Effector CD4-positive, alpha-beta T cell (primary cell): ENCODE results near the gene HYAL4.
A peak's percentile ranks its signal among the peaks of the same experiment; 100 is the strongest.
"Not testable (repeated sequence)": the region's sequence is repeated elsewhere in the genome, so short reads cannot be mapped to it uniquely, and the experiment has no call there.

Source experiments
- DNase-seq: peaks from one replicate; pipeline ENCODE4 v3.0.0-alpha.2; 2020

The HYAL4 gene

DNA sequence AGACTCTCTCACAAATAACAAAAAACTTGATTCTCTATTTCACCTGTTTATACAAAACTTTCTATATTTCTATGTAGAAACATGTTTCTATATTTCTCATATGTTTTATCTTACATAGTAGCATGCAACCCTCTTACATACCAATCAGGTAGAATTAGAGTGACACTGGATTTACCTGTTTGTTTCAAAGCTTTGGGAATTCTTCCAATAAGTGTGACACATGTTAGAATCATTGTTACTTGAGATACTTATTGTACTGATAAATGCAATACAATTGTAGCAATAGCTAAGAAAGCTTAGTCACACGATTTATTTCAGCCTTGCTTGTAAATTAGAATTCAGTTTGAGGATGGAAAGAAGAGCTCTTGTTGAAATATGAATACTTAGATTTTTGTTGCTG lies 4.9 kb downstream of the HYAL4 start:
- DNase-seq, result no peak

GRCh38 chr7:123851404-123851803 lies 6.4 kb downstream of the HYAL4 start:
- DNase-seq, result not testable (repeated sequence)

DNA sequence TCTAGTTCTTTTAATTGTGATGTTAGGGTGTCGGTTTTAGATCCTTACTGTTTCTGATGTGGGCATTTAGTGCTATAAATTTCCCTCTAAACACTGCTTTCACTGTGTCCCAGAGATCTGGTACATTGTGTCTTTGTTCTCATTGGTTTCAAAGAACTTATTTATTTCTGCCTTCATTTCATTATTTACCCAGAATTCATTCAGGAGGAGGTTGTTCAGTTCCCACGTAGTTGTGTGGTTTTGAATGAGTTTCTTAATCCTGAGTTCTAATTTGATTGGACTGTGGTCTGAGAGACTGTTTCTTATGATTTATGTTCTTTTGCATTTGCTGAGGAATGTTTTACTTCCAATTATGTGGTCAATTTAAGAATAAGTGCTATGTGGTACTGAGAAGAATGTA lies 9.3 kb downstream of the HYAL4 start:
- DNase-seq, result not testable (repeated sequence)

DNA sequence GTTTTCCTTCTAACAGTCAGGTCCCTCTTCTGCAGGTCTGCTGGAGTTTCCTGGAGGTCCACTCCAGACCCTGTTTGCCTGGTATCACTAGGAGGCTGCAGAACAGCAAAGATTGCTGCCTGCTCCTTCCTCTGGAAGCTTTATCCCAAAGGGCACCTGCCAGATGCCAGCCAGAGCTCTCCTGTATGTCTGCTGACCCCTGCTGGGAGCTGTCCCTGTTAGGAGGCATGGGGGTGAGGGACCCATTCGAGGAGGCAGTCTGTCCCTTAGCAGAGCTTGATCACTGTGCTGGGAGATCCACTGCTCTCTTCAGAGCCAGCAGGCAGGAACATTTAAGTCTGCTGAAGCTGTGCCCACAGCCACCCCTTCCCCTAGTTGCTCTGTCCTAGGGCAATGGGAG lies 11.5 kb downstream of the HYAL4 start:
- DNase-seq, result not testable (repeated sequence)

DNA sequence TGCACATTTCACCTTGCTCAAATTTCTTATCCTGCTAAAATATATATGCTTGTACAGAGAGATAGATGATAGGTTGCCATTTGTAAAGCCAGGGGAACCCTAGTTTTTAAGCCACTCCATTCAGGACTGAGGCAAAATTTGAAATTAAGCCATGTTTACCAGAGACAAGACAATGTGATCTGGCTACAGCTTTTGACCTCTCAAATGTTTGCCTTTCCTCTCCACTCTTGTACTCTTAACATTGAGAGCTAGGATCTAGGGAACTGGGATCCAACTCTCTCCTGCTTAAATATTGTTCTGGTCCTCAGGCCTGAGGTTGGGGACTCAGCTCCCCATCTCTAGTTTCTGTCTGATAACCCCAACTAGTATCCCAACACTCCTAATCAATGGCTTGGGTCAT lies 15.9 kb downstream of the HYAL4 start:
- no peak for DNase-seq

GRCh38 chr7:123862775-123863174 lies 17.8 kb downstream of the HYAL4 start:
- no peak for DNase-seq

DNA sequence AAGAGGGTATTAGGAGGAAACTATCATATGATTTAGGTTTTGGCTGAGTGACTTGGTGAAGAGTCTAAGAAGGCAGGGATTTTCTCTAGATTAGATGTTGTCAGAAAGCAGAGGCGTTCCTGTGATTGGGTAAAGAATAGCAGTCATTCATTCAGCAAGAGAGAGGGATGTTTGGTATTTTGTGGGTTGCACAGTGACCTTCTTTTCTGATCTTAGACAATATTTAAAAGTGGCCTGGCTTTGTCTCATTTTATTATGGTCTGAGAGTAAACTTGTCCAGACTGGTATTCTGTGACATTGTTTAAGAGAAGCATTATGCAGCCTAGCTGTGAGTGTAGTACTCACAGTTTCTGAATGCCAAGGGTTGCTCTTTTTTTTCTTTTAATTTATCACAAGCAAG lies 18.5 kb downstream of the HYAL4 start:
- no peak for DNase-seq

GRCh38 chr7:123864012-123864411 lies 19.0 kb downstream of the HYAL4 start:
- no peak for DNase-seq

DNA sequence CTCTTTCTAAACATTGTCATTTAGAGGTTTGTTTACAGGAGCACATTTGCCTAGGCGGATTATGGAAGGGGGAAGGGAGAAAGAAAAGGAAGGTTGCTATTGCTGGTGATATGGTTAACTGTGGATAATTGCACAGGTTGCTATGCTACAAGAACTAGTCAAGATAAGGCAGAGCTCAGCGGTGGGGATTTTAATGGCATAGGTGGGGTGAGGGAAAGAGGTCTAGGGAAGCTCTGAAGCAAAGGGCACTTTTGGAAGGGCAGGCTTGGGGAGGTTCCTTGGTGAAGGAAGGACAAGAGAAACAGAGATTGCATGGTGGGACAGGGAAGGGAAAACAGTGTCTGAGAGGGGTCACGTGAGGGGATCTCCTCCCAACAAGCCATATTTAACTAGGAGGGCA lies 19.5 kb downstream of the HYAL4 start:
- no peak for DNase-seq

DNA sequence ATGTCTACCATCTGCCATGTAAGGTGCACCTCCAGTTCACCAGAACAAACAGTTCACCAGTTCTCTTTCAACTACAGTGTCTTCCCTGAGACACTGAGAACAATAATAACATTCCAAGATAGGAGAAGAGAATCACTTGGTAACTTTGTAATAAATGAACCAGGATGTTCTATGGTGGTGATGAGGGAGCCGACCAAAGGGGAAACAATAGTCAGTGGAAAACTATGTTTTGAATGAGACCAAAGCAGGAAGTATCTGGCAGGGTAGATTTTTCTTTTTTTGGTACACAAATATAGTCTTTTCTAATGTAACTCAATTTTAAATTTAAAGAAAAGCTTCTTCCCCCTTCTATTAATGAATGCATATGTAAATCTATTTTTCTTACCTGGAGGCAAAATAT lies 20.0 kb downstream of the HYAL4 start:
- no peak for DNase-seq

DNA sequence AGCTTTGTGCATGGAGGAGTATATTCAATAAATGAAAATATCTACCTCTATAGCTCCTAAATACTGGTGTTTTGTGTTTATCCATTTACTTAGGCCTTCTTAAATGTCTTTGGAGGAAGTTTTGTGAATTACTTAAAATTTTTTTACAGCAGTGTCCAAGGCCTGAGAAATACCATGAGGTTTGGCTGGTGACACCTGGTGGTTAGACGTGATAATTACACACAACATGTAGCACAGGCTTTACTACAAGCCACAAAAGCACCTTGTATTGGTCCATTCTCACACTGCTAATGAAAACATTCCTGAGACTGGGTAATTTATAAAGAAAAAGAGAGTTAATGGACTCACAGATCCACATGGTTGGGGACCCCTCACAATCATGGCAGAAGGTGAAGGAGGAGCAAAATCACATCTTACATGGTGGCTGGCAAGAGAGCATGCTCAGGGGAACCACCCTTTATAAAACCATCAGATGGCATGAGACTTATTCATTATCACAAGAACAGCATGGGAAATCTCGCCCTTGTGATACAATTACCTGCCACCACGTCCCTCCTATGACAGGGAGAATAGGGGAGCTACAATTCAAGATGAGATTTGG lies 20.6 kb downstream of the HYAL4 start:
- peak; percentile 20 for DNase-seq

GRCh38 chr7:123867225-123867624 lies 22.3 kb downstream of the HYAL4 start:
- no peak for DNase-seq

GRCh38 chr7:123871998-123872867 lies 27.3 kb downstream of the HYAL4 start:
- DNase-seq, result no peak

GRCh38 chr7:123872908-123873307 lies 27.9 kb downstream of the HYAL4 start:
- DNase-seq, result no peak

DNA sequence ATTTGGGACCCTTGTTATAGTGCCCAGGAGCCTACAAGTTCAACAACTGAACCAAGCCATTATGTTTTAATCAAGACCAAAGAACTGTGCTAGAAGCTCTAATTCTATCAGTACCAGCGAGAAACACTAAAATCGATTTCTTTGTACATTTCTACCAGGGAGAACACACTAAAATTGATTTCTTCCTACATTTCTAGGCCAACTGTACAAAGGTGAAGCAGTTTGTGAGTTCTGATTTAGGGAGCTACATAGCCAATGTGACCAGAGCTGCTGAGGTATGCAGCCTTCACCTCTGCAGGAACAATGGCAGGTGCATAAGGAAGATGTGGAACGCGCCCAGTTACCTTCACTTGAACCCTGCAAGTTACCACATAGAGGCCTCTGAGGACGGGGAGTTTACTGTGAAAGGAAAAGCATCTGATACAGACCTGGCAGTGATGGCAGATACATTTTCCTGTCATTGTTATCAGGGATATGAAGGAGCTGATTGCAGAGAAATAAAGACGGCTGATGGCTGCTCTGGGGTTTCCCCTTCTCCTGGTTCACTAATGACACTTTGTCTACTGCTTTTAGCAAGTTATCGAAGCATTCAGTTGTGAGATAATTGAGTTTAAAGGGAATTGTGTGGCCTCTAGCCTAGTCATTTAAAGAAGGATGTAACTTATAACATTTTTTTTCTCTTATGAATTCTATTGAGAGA lies 31.7 kb downstream of the HYAL4 start:
- no peak for DNase-seq

DNA sequence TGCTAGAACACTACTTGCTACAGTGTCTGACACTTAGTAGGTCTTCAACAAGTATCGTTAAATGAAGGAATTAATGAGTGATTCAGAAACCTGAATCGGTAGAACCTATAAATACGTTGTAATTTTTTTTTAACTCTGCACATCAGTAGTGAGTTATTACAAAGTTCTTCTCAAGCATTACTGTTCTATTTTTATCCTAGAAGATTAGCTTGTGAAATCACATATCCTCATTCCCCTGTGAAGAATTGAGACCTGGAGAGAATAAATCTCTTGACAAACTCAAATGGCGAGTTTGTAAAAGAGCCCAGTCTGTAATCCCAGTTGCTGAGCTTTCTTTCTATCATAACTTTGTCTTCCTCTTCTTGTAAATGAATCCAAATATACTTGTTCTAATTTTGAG lies 34.7 kb downstream of the HYAL4 start:
- no peak for DNase-seq

DNA sequence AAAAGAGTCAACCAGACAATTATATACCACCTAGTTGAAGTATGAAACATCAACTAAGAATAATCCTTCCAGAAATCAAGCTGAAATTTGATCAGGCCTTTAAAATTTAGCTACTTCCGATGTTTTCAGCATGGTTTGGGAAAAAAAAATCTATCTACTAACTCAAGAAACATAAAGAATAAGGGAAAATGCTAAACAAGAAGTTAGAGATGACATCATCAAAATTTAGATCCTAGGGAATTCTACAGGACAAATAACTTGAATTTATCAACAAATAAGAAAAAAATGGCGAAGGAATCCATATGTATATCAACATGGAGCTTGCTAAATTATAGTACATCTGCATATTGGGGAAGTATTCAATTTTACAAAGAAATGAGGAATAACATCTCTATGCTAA lies 36.3 kb downstream of the HYAL4 start:
- no peak for DNase-seq

DNA sequence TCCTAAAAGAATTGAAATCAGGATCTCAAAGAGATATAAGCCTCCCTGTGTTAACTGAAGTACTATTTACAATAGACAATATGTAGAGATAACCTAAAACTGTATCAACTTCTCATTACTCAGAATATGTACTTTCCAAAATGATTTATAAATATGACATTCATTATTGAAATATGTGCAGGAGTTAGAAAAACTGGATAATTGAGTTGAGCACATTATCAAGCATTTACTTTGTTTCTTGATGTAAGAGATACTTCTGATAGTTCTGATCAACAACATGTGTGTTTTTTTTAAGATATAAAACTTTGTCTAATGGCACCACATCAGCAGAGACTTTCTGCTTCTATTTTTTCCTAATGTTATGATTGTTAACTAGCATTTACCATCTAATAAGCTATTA lies 38.2 kb downstream of the HYAL4 start:
- no peak for DNase-seq

GRCh38 chr7:123888192-123888591 lies 43.2 kb downstream of the HYAL4 start:
- no peak for DNase-seq

DNA sequence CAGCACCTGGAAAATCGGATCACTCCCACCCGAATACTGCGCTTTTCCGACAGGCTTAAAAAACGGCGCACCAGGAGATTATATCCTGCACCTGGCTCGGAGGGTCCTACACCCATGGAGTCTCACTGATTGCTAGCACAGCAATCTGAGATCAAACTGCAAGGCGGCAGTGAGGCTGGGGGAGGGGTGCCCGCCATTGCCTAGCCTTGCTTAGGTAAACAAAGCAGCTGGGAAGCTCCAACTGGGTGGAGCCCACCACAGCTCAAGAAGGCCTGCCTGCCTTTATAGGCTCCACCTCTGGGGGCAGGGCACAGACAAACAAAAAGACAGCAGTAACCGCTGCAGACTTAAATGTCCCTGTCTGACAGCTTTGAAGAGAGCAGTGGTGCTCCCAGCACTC lies 49.8 kb downstream of the HYAL4 start:
- DNase-seq, result not testable (repeated sequence)

- no peak for DNase-seq
These were observed 56.1 kb downstream of the HYAL4 start for GRCh38 chr7:123901101-123901500.

- no peak for DNase-seq
These were observed 60.7 kb downstream of the HYAL4 start for GRCh38 chr7:123905714-123906113.

DNA sequence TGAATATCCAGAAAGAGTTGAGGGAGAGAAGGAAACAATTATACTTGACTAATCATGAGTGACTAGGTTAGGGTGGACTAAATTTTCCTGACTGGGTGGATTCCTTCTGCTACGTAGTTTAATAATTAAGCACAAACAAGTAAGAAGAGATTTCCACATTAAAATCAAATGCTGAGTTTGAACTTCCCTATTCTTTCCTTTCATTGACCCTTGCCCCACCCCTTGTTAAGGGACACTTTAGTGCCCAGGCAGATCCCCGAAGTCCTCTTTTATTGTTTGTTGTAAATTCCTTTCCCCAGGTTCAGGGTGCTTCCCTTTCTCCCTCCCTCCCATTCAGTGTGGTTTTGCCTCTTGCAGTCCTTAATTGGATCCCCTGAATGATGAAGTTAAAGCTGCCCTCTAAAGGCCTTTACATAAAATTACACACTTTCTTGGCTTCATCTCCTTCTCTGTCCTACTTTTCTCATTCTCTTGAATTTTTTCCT lies 71.3 kb downstream of the HYAL4 start:
- no peak for DNase-seq

- DNase-seq, result no peak
These were observed 72.9 kb downstream of the HYAL4 start for GRCh38 chr7:123917878-123918277.
